GM12865 (cell line): Measurements from ENCODE around the gene C8A.

Source experiments
- DNase-seq: peaks from one replicate; pipeline ENCODE4 v3.0.0; 2010; ENCODE audit warnings: low read depth
- H3K4me3 ChIP-seq: 2 replicates; pipeline ENCODE4 v1.5.1; 2011; ENCODE audit warnings: mild to moderate bottlenecking, low read depth, low read length, control low read depth
- TF ChIP-seq, protein P1 (sequence below): IDR thresholded peaks from 2 replicates; pipeline ENCODE4 v1.5.1; 2011; ENCODE audit warnings: low read length, control low read depth, low read depth, inconsistent platforms; ENCODE audit not compliant: insufficient read depth; ENCODE audit errors: missing control alignments

C8A gene

GRCh38 chr1:56817716-56818463 lies 36.7 kb upstream of the C8A start:
- TF ChIP-seq, protein P1, sequence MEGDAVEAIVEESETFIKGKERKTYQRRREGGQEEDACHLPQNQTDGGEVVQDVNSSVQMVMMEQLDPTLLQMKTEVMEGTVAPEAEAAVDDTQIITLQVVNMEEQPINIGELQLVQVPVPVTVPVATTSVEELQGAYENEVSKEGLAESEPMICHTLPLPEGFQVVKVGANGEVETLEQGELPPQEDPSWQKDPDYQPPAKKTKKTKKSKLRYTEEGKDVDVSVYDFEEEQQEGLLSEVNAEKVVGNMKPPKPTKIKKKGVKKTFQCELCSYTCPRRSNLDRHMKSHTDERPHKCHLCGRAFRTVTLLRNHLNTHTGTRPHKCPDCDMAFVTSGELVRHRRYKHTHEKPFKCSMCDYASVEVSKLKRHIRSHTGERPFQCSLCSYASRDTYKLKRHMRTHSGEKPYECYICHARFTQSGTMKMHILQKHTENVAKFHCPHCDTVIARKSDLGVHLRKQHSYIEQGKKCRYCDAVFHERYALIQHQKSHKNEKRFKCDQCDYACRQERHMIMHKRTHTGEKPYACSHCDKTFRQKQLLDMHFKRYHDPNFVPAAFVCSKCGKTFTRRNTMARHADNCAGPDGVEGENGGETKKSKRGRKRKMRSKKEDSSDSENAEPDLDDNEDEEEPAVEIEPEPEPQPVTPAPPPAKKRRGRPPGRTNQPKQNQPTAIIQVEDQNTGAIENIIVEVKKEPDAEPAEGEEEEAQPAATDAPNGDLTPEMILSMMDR: no peak
- no peak for DNase-seq
- H3K4me3 ChIP-seq: no peak overlapping the region

- DNase-seq: no peak
- TF ChIP-seq, protein P1: no peak
- H3K4me3 ChIP-seq: no peak within 1 kb of the TSS
These were observed 35.2 kb upstream of the C8A start, which contains the start of gene FYB2 for GRCh38 chr1:56819387-56819899. Gene FYB2 (minus strand): TSS chr1:56819404. CDS start chr1:56819290, 114 bp downstream.

DNA sequence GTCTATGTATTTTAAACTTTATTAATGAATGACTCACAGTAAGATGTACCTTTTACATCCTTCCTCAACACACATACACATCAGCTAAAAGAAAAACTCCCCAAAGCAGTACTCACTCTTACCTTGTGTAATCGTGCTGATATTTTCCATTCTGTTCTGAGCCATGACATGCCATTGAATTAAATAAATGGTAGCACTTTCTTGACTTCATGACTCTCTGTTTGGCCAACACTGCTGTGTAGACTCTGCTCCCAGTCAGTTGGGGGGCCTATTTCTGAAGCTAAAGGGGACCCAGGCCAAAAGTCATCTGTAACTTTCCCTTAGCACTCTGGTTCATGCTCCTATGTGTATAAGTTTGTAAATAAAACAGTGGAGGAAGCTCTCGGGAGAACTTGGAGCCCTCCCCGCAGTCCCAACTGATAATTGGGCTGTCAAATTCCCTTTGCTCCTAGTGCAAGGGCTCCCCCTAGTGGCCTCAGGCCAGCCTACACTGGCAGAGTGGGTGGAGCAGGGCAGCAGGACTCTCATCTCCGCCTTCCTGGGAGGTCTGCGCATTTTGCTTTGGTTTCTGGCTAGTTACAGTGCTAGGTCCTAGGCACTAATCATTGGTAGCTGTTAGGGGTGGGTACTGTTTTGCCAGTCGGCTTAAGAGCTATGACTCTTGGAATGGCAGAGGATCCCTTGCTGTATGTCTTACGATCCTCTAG lies 33.7 kb upstream of the C8A start:
- peak; percentile 74 for DNase-seq
- TF ChIP-seq, protein P1: peak; percentile 97
- no peak overlapping the region for H3K4me3 ChIP-seq

- no peak overlapping the region for H3K4me3 ChIP-seq
- TF ChIP-seq, protein P1: no peak
- DNase-seq: no peak
These were observed 33.2 kb upstream of the C8A start for GRCh38 chr1:56821462-56821797.

GRCh38 chr1:56824271-56824670 lies 30.3 kb upstream of the C8A start:
- TF ChIP-seq, protein P1: no peak
- H3K4me3 ChIP-seq: no peak overlapping the region
- DNase-seq: no peak

GRCh38 chr1:56824938-56825337 lies 29.7 kb upstream of the C8A start:
- TF ChIP-seq, protein P1: no peak
- no peak for DNase-seq
- H3K4me3 ChIP-seq: no peak overlapping the region
